Body of pancreas (tissue), 4 donors: ENCODE measurements around the gene SOCS3.

Experiments used
- CTCF ChIP-seq, 7 experiments: fragments of 450-650 bp in 4 of 7; fragments of 200-600 bp in 3 of 7; sonication (generic) in 3 of 7; IDR thresholded peaks; one replicate each; pipeline ENCODE4 v1.5.1; 2016 to 2019; ENCODE audit warnings: antibody characterized with exemption in 7 of 7
- POLR2A ChIP-seq, 3 donors: fragments of 450-650 bp; IDR thresholded peaks; one replicate each; pipeline ENCODE4 v1.6.1; 2016; ENCODE audit warnings: antibody characterized with exemption in 3 of 3, mild to moderate bottlenecking in 2 of 3

- TF ChIP-seq CTCF (IDR thresholded peaks at IDR 0.05) (no peak), POLR2A (IDR thresholded peaks at IDR 0.05) (no peak)
These were observed 19.2 kb upstream of the SOCS3 start for GRCh38 chr17:78379131-78379491.
